AG04450 (cell line): ENCODE results near the gene ENTPD1. TPM values are rescaled to one million over a fixed set of nuclear protein-coding genes. Genes with fewer than 3 reads are reported as not detected.

Source experiments
- CTCF ChIA-PET: fragments of 300-600, 350-600 bp; formaldehyde crosslinking; extraction: SDS; loops from one replicate; lab custom pipeline; 2022; ENCODE audit warnings: antibody characterized with exemption, inconsistent platforms; lab: Charles Lee
- POLR2A ChIA-PET: fragments of 350-600 bp; formaldehyde crosslinking; extraction: SDS; loops from one replicate; lab custom pipeline; 2021; ENCODE audit warnings: antibody characterized with exemption, inconsistent platforms; lab: Yijun Ruan, JAX
- DNase-seq: peaks from one replicate; pipeline ENCODE4 v3.0.0-alpha.2; 2011; ENCODE audit warnings: low read depth, low spot score
- H3K27ac ChIP-seq: one replicate; pipeline ENCODE4 v1.5.1; 2012; ENCODE audit warnings: low read depth, low read length, control low read depth
- H3K27me3 ChIP-seq: one replicate; pipeline ENCODE4 v1.6.0; 2012; ENCODE audit warnings: low read length; ENCODE audit not compliant: control insufficient read depth, insufficient read depth
- H3K4me3 ChIP-seq: 2 replicates; pipeline ENCODE4 v1.5.1; 2011; ENCODE audit warnings: mild to moderate bottlenecking, low read depth, low read length, control low read depth
- H3K9me3 ChIP-seq: 2 replicates; pipeline ENCODE4 v1.5.1; 2012; ENCODE audit warnings: low read length; ENCODE audit not compliant: control insufficient read depth, insufficient read depth
- CTCF ChIP-seq: IDR thresholded peaks from 2 replicates; pipeline ENCODE4 v1.5.1; 2011; ENCODE audit warnings: low read depth, low read length, control low read depth, inconsistent platforms
- polyA plus RNA-seq: library from polyadenylated mRNA; depleted of rRNA; stranded (reverse); fragments of >200 nt; gene quantifications from 2 replicates; pipeline ENCODE4 v1.2.3, GENCODE V29; 2011

ENTPD1 gene
- polyA plus RNA-seq, 1 experiment: 0.07 TPM

GRCh38 chr10:95835149-95835860 is 79.3 kb downstream of the ENTPD1 start:
- Histone ChIP-seq H3K27ac (no peak overlapping the region), H3K9me3 (no peaks in the 10 kb centered on the region), H3K27me3 (no peaks in the 10 kb centered on the region), H3K4me3 (no peak overlapping the region)
- CTCF ChIA-PET: interaction anchor here (25.7 kb wide), 1 partner anchor 142 kb away, joined by 881 read pairs; the partner anchor contains the start of gene TCTN3
- no peak for DNase-seq
- POLR2A ChIA-PET: interaction anchor here (1.1 kb wide), 1 partner anchor 9 kb away, joined by 3 read pairs; no protein-coding TSS in a partner anchor
- TF ChIP-seq CTCF: no peak

DNA sequence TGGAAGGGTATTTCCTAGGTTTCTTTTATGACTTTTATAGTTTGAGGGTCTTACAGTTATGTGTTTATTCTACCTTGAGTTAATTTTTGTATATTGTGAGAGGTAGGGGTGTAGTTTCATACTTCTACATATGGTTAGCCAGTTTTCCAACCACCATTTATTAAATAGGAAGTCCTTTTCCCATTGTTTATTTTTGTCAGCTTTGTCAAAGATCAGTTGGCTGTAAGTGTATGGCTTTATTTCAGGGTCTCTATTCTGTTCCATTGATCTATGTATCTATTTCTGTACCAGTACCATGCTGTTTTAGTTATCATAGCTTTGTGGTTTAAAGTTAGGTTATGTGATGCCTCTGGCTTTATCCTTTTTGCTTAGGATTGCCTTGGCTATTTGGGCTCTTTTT is 79.9 kb downstream of the ENTPD1 start:
- no peak for DNase-seq
- H3K27ac ChIP-seq: no peak overlapping the region
- no peak for TF ChIP-seq CTCF
- no peak overlapping the region for H3K4me3 ChIP-seq
- H3K9me3 ChIP-seq: no peaks in the 10 kb centered on the region
- H3K27me3 ChIP-seq: no peaks in the 10 kb centered on the region
- CTCF ChIA-PET: interaction anchor here (25.7 kb wide), 1 partner anchor 142 kb away, joined by 881 read pairs; the partner anchor contains the start of gene TCTN3
- POLR2A ChIA-PET: no interaction called here

- POLR2A ChIA-PET: no interaction called here
- Histone ChIP-seq H3K4me3 (no peak overlapping the region), H3K9me3 (no peaks in the 10 kb centered on the region), H3K27ac (no peak overlapping the region), H3K27me3 (no peaks in the 10 kb centered on the region)
- CTCF ChIA-PET: interaction anchor here (2.6 to 25.7 kb wide), 2 partner anchors 28 to 143 kb away, joined by 22 to 881 read pairs; partner anchors contain the start of gene TCTN3
- DNase-seq: no peak
- no peak for TF ChIP-seq CTCF
These were observed 80.8 kb downstream of the ENTPD1 start for GRCh38 chr10:95836610-95837355.

DNA sequence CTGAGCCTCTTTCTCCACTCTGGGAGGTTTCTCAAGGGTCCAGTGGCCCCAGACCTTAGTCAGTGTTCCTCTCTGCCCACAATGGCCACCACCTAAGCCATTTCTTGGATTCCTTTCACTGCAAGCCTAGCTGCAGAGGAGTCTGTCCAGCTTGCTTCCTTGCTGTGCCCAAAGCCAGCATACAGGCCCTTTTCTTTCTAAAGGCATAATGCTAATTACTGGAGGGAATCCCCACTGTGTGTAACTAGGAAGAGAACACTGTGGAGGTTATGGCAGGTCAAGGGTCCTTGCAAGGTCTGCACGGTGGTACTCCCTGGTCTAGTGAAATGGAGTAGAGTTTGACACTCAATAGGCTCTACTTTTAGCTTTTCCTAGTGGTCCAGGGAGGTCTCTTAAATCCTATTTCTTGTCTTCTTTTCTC is 81.4 kb downstream of the ENTPD1 start:
- DNase-seq: no peak

More for the DNA sequence above, 81.4 kb downstream of the ENTPD1 start:
- ChIA-PET CTCF (interaction anchor here (2.6 to 25.7 kb wide), 2 partner anchors 28 to 144 kb away, joined by 22 to 881 read pairs; partner anchors contain the start of gene TCTN3), POLR2A (interaction anchor here (0.8 kb wide), 1 partner anchor 144 kb away, joined by 3 read pairs; the partner anchor contains the start of gene TCTN3)
- Histone ChIP-seq H3K9me3 (no peaks in the 10 kb centered on the region), H3K27me3 (no peaks in the 10 kb centered on the region), H3K4me3 (no peak overlapping the region), H3K27ac (no peak overlapping the region)
- TF ChIP-seq CTCF: no peak
